ENCODE data around the gene DTL. TPM values are rescaled to one million over a fixed set of nuclear protein-coding genes. Genes with fewer than 3 reads are reported as not detected.

DTL gene
- total RNA-seq, 1 donor = 7.3 TPM

GRCh38 chr1:212035835-212036605 is 472 bp downstream of the DTL start:
- DNase-seq (ENCODE audit: low read depth in 2 of 3, low spot score in 2 of 3) = no peak

- DNase-seq (ENCODE audit: low read depth in 2 of 3, low spot score in 2 of 3) = no peak
Observed at GRCh38 chr1:212037900-212038299, 2.4 kb downstream of the DTL start.

GRCh38 chr1:212039622-212040021 is 4.1 kb downstream of the DTL start:
- DNase-seq (ENCODE audit: low read depth in 2 of 3, low spot score in 2 of 3) = no peak

GRCh38 chr1:212040629-212041412 is 5.3 kb downstream of the DTL start:
- DNase-seq (ENCODE audit: low read depth in 2 of 3, low spot score in 2 of 3) = peak in 1 of 3 donors; percentile 9

- no peak for DNase-seq (ENCODE audit: low read depth in 2 of 3, low spot score in 2 of 3)
Observed at GRCh38 chr1:212042436-212042835, 6.9 kb downstream of the DTL start.

- DNase-seq (ENCODE audit: low read depth in 2 of 3, low spot score in 2 of 3) = no peak
Observed at GRCh38 chr1:212044851-212045250, 9.3 kb downstream of the DTL start.

- no peak for DNase-seq (ENCODE audit: low read depth in 2 of 3, low spot score in 2 of 3)
Observed at GRCh38 chr1:212045981-212046380, 10.4 kb downstream of the DTL start.

- DNase-seq (ENCODE audit: low read depth in 2 of 3, low spot score in 2 of 3) = no peak
Observed at GRCh38 chr1:212053993-212054392, 18.4 kb downstream of the DTL start.

GRCh38 chr1:212055333-212055732 is 19.8 kb downstream of the DTL start:
- no peak for DNase-seq (ENCODE audit: low read depth in 2 of 3, low spot score in 2 of 3)

GRCh38 chr1:212060632-212061472 is 25.3 kb downstream of the DTL start:
- DNase-seq (ENCODE audit: low read depth in 2 of 3, low spot score in 2 of 3) = no peak

GRCh38 chr1:212062832-212063438 is 27.4 kb downstream of the DTL start:
- DNase-seq (ENCODE audit: low read depth in 2 of 3, low spot score in 2 of 3) = peak in 2 of 3 donors; percentile 28 to 54

GRCh38 chr1:212067787-212068186 is 32.2 kb downstream of the DTL start:
- DNase-seq (ENCODE audit: low read depth in 2 of 3, low spot score in 2 of 3) = no peak

- DNase-seq (ENCODE audit: low read depth in 2 of 3, low spot score in 2 of 3) = peak in 2 of 3 donors; percentile 41 to 68
Observed at GRCh38 chr1:212070720-212071302, 35.3 kb downstream of the DTL start.

GRCh38 chr1:212072047-212072446 is 36.5 kb downstream of the DTL start:
- DNase-seq (ENCODE audit: low read depth in 2 of 3, low spot score in 2 of 3) = no peak

- peak in 1 of 3 donors; percentile 34 for DNase-seq (ENCODE audit: low read depth in 2 of 3, low spot score in 2 of 3)
Observed at GRCh38 chr1:212073490-212073889, 37.9 kb downstream of the DTL start.

GRCh38 chr1:212074313-212074712 is 38.8 kb downstream of the DTL start:
- DNase-seq (ENCODE audit: low read depth in 2 of 3, low spot score in 2 of 3) = no peak

- DNase-seq (ENCODE audit: low read depth in 2 of 3, low spot score in 2 of 3) = no peak
Observed at GRCh38 chr1:212074856-212075255, 39.3 kb downstream of the DTL start.

- DNase-seq (ENCODE audit: low read depth in 2 of 3, low spot score in 2 of 3) = no peak
Observed at GRCh38 chr1:212077028-212077427, 41.5 kb downstream of the DTL start.

GRCh38 chr1:212078826-212079225 is 43.3 kb downstream of the DTL start:
- no peak for DNase-seq (ENCODE audit: low read depth in 2 of 3, low spot score in 2 of 3)

GRCh38 chr1:212082765-212083406 is 47.3 kb downstream of the DTL start:
- no peak for DNase-seq (ENCODE audit: low read depth in 2 of 3, low spot score in 2 of 3)
